K562 (cell line): Measurements from ENCODE around the gene GOLGA8J.

ENCODE experiments used
- MYNN ChIP-seq, 2 experiments: sonication (generic); formaldehyde crosslinking in 1 of 2; IDR thresholded peaks; 2 replicates each; pipeline versions ENCODE4 v1.5.0 to v1.6.1; 2016 to 2020; ENCODE audit warnings: antibody characterized with exemption in 1 of 2, missing genetic modification reagents in 1 of 2
- POLR2A ChIP-seq: fragments of 450-650 bp; conservative IDR thresholded peaks from 2 replicates; pipeline ENCODE4 v1.6.1; 2016

- TF ChIP-seq MYNN (IDR thresholded peaks at IDR 0.05) = no peak
- no peak for TF ChIP-seq MYNN (CRISPR knock-in tag; IDR thresholded peaks at IDR 0.05)
- TF ChIP-seq POLR2A = no peak
These were observed 23.0 kb upstream of the GOLGA8J start for GRCh38 chr15:30059771-30060170.
